HG03139 (cell line): Measurements from ENCODE around the gene CDH22.

Experiments used
- ATAC-seq: cut with Tn5 transposase; IDR thresholded peaks from one replicate; pipeline ENCODE4 v1.9.1; 2021; ENCODE audit not compliant: unreplicated experiment

The CDH22 gene

DNA sequence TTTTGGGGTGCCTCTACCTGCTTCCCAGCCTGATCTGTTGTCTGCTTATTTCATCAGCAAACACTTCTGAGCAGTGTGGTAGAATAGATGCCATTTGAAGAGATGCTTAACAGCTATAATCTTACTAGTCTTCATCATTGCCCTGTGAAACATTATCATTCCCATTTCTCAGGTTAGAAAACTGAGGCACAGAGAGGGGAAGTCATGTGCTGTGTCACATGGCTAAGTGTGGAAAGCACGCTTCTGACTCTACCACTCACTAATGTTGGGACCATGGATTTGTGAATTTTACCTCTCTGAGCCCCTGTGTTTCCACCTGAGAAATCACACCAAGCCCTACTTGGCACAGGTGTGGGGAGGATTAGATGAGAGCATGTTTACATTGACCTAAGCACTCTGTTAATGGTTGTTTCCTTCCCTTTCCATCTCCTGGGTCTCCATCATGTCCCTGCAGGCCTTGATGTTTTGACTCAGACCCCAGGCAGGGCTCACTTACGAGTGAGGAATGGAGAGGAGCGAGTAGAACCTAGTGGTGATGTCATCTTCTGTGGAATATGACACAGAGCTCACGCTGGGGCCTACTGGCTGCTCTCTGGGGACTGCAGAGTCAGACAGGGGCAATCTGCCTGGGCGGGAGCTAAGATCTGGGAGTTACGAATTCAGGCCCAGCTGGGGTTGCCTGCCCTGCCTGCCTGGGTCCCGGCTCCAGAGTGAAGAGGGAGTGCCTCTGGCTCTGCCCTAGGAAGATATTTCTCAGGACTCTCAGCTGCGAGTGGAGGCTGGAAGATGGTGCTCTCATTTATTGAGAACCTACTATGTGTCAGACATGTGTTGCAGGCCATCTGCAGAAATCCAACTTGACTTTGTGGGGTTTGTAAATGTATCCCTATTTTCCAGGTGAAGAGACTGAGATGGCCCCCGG is 64.3 kb downstream of the CDH22 start:
- ATAC-seq: no peak

DNA sequence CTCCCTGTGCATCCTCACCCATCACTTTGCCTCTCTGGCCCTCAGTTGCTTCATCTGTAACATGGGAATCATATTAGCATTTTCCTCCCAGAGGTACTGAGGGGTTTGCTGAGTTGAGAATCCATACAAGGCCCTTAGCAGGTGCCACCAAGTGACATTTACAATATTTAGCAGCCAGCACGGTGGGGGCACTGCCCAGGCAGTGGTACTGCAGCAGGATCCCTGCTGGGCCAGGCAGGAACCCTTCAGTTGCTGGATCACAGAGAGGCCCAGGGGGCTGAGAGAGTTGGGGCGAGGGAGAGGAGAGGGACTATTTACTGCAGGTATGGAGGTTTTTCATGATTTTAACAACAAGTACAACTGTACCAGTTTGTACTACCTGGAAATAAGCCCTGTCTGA is 65.9 kb downstream of the CDH22 start:
- ATAC-seq: no peak

GRCh38 chr20:46240881-46241280 is 67.4 kb downstream of the CDH22 start:
- ATAC-seq: no peak

GRCh38 chr20:46240065-46240464 is 68.2 kb downstream of the CDH22 start:
- ATAC-seq: no peak

GRCh38 chr20:46237736-46238135 is 70.6 kb downstream of the CDH22 start:
- no peak for ATAC-seq

- no peak for ATAC-seq
Observed at GRCh38 chr20:46237227-46237626, 71.1 kb downstream of the CDH22 start.

GRCh38 chr20:46235077-46235476 is 73.2 kb downstream of the CDH22 start:
- ATAC-seq: no peak

- no peak for ATAC-seq
Observed at GRCh38 chr20:46233701-46234100, 74.6 kb downstream of the CDH22 start.

DNA sequence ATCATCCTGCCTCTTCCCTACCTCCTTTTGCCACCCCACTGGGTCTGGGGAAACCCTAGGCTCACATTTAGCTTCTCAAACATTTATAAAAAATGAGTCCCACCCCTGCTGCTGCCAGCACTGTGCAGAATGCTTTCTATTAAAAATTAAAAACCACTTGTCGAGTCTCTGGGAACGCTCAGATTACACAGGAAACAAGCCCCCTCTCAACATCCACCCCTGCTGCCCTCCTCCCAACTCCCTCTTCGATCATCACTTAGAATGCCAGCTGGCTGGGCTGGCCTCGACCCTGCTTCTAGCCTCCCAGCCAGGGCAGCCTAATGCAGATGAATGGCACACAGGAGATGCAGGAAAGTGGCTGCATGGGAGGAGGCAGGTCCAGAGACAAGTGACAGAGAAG is 75.8 kb downstream of the CDH22 start:
- no peak for ATAC-seq

DNA sequence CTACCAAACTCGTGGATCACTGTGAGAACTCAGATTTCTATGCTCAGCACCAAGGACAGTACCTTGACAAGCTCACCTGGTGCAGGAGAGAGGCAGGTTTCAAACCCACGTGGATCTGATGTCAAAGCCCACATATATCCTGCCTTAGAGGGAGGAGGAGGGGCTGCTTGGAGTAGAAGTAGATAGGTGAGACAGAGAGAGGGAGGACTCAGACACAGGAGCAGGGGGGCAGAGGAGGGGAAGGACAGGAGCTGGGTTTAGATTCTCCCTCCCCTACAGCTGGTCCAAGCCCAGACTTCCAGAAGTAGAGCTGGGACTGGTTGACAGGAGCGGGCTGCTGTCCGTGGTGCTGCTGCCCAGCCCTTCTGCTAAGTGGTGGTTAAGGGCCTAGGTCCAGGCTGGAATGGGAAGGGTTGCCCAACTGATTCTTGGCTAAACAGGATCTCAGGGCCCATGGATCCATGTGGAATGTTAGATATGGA is 77.5 kb downstream of the CDH22 start:
- no peak for ATAC-seq

DNA sequence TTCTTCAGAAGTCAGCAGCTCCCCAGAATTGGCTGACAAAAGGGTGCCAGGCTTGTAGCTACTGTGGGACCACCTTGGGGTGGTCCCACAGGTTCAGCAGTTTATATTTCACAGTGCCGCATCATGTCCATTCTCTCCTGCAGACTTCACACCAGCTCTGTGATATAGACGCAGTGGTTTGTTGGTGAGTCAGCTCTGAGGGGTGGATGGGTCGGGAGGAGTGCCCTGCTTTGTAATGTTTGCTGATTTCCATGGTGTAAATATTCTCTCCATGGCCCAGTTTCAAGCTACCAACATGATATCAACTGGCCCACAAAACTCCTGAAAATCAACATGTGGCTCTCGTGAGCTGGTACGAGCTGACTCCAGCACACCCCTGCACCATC is 78.2 kb downstream of the CDH22 start:
- ATAC-seq: no peak

- no peak for ATAC-seq
Observed at GRCh38 chr20:46229478-46230105, 78.7 kb downstream of the CDH22 start.

DNA sequence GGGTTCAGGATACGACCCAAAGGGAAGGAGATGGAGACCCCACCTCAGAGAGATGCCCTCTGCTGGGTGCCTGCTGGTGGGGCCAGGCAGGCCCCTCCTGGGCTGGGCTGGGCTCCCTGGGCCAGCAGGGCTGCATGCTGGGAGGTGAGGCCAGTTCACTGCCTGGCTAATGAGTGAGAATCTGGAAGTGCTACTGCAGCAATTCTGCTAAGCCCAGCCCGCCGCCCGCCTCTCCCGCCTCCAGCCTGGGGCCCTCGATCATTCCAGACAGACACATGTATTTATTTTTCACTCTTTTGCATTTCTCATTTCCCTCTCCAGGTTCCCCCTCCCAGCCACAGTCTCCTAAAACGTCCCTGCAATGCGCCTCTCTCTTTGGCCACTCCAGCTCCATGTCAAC is 79.6 kb downstream of the CDH22 start:
- ATAC-seq: no peak

GRCh38 chr20:46227272-46227767 is 81.0 kb downstream of the CDH22 start:
- no peak for ATAC-seq

DNA sequence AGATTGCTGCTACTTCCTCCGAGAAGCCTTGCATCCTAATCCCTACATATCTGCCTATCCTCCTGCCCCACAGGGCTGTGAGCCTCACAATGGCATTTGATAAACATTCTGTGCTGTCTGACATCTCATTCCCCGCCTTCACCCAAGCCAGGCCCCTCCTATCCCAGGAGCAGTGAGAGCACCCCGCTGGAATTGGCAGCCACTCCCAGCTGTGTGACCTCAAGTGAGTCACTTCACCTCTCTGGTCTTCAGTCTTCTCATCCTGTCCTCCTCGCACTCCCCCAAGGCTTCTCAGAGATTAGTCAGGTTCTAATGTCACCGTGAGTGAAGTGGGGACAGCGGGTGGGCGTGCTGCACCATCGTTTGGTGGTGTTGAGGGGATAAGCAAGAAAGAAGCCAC is 81.7 kb downstream of the CDH22 start:
- no peak for ATAC-seq

GRCh38 chr20:46222521-46223007 is 85.7 kb downstream of the CDH22 start:
- no peak for ATAC-seq

- no peak for ATAC-seq
Observed at GRCh38 chr20:46221256-46221833, 87.0 kb downstream of the CDH22 start.

GRCh38 chr20:46220455-46221207 is 87.7 kb downstream of the CDH22 start:
- no peak for ATAC-seq

DNA sequence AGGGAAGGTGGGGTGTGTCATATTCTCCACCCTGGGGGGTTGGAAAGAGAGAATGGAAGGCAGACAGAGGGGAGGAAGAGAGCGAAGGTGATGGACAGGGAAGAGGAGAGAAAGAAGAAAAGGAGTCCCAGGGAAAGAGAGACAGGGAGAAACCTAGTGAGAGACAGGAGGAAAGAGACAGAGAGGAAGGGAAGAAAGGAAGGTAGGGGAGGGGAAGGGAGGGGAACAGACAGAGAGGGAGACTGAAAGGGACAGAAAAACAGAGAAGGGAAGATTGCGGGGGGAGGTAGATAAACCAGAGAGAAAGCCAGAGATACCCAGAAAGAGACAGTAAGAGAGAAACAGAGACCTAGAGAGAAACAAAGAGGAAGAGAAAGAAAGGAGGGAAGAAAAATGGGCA is 88.4 kb downstream of the CDH22 start:
- no peak for ATAC-seq

DNA sequence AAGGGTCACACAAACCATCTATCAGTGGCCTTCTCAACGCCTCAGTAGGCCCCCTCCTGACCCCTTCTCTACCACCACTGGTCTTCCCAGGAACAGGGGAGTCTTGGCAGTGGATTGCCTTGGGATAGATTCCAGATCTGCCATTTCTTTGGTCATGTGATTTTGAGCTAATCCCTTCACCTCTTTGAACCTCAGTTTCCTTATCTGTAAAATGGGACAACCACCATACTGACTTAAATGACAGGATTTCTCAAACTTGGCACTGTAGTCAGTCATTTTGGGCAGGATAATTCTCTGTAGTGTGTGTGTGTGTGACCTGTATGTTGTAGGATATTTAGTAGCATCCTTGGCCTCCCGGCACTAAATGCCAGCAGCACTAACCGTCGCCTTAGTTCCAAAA is 89.1 kb downstream of the CDH22 start:
- no peak for ATAC-seq

GRCh38 chr20:46218656-46219055 is 89.6 kb downstream of the CDH22 start:
- no peak for ATAC-seq
